Measurements from ENCODE around the gene SPATA20.

SPATA20 gene

GRCh38 chr17:50589095-50589705 lies 42.2 kb downstream of the SPATA20 start:
- Histone ChIP-seq H3K4me1 (ENCODE audit: low read length) (no peaks in the 10 kb centered on the region), H3K36me3 (replicated peaks; ENCODE audit: low read depth, low read length) (no peaks in the 10 kb centered on the region), H4K20me1 (ENCODE audit: insufficient read depth, low read length) (no peaks in the 10 kb centered on the region), H2AFZ (ENCODE audit: low read depth, low read length) (no peak overlapping the region), H3K27me3 (ENCODE audit: low read depth, low read length) (peaks cover 27% of the 10 kb centered on the region), H3K9me3 (ENCODE audit: insufficient read depth, low read length) (no peaks in the 10 kb centered on the region), H3K4me2 (ENCODE audit: low read length) (no peak overlapping the region), H3K27ac (ENCODE audit: low read length) (no peak overlapping the region), H3K79me2 (ENCODE audit: low read length) (no peaks in the 10 kb centered on the region), H3K4me3 (ENCODE audit: low read length) (no peak overlapping the region), H3K9ac (ENCODE audit: low read length) (no peak overlapping the region)
- no peak for TF ChIP-seq EZH2phosphoT487 (IDR thresholded peaks at IDR 0.05; ENCODE audit: low read depth)
- TF ChIP-seq, protein P1, sequence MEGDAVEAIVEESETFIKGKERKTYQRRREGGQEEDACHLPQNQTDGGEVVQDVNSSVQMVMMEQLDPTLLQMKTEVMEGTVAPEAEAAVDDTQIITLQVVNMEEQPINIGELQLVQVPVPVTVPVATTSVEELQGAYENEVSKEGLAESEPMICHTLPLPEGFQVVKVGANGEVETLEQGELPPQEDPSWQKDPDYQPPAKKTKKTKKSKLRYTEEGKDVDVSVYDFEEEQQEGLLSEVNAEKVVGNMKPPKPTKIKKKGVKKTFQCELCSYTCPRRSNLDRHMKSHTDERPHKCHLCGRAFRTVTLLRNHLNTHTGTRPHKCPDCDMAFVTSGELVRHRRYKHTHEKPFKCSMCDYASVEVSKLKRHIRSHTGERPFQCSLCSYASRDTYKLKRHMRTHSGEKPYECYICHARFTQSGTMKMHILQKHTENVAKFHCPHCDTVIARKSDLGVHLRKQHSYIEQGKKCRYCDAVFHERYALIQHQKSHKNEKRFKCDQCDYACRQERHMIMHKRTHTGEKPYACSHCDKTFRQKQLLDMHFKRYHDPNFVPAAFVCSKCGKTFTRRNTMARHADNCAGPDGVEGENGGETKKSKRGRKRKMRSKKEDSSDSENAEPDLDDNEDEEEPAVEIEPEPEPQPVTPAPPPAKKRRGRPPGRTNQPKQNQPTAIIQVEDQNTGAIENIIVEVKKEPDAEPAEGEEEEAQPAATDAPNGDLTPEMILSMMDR (IDR thresholded peaks at IDR 0.05; ENCODE audit: low read depth, low read length), result no peak

- no peaks in the 10 kb centered on the region for H3K36me3 ChIP-seq (replicated peaks; ENCODE audit: low read depth, low read length)
- no peak overlapping the region for H3K4me2 ChIP-seq (ENCODE audit: low read length)
- no peak overlapping the region for H3K27ac ChIP-seq (ENCODE audit: low read length)
- peaks cover 15% of the 10 kb centered on the region for H3K27me3 ChIP-seq (ENCODE audit: low read depth, low read length)
- H3K4me3 ChIP-seq (ENCODE audit: low read length), result no peak overlapping the region
- no peaks in the 10 kb centered on the region for H3K4me1 ChIP-seq (ENCODE audit: low read length)
- no peak overlapping the region for H3K9ac ChIP-seq (ENCODE audit: low read length)
- H4K20me1 ChIP-seq (ENCODE audit: insufficient read depth, low read length), result no peaks in the 10 kb centered on the region
- H3K79me2 ChIP-seq (ENCODE audit: low read length), result no peaks in the 10 kb centered on the region
- H2AFZ ChIP-seq (ENCODE audit: low read depth, low read length), result no peak overlapping the region
- TF ChIP-seq, protein P1 (IDR thresholded peaks at IDR 0.05; ENCODE audit: low read depth, low read length), result no peak
- no peak for TF ChIP-seq EZH2phosphoT487 (IDR thresholded peaks at IDR 0.05; ENCODE audit: low read depth)
- no peaks in the 10 kb centered on the region for H3K9me3 ChIP-seq (ENCODE audit: insufficient read depth, low read length)
Measured at GRCh38 chr17:50590946-50591737, 44.2 kb downstream of the SPATA20 start.

DNA sequence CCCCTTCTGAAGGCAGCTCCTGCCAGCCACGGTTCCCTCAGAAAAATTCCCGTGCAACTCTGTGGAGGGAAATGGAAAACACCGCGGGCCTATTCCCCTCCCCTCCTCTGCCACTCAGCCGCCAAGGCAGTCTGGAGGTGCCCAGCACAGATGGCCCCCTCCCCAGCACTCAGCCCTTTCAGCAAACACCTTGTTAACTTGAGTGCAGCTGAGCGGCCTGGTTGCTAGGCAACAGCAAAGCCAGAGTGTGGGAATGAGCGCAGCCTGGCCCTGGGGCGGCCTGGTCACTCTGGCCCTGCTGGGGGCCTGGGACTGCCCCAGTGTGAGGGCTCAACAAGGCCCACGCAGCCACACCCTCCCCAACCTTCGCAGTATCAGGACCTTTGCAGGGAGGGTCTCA lies 46.3 kb downstream of the SPATA20 start:
- TF ChIP-seq, protein P1 (IDR thresholded peaks at IDR 0.05; ENCODE audit: low read depth, low read length), result no peak
- TF ChIP-seq EZH2phosphoT487 (IDR thresholded peaks at IDR 0.05; ENCODE audit: low read depth), result no peak
- H3K36me3 ChIP-seq (replicated peaks; ENCODE audit: low read depth, low read length), result no peaks in the 10 kb centered on the region
- H3K9ac ChIP-seq (ENCODE audit: low read length), result no peak overlapping the region
- H3K4me3 ChIP-seq (ENCODE audit: low read length), result no peak overlapping the region
- 0 out of 2 replicates have a peak, but pooled peaks cover 7% of the 10 kb centered on the region for H3K27me3 ChIP-seq (ENCODE audit: low read depth, low read length)
- no peaks in the 10 kb centered on the region for H3K79me2 ChIP-seq (ENCODE audit: low read length)
- no peaks in the 10 kb centered on the region for H4K20me1 ChIP-seq (ENCODE audit: insufficient read depth, low read length)
- no peak overlapping the region for H2AFZ ChIP-seq (ENCODE audit: low read depth, low read length)
- peaks cover under 1% of the 10 kb centered on the region for H3K4me1 ChIP-seq (ENCODE audit: low read length)
- no peak overlapping the region for H3K27ac ChIP-seq (ENCODE audit: low read length)
- no peak overlapping the region for H3K4me2 ChIP-seq (ENCODE audit: low read length)
- no peaks in the 10 kb centered on the region for H3K9me3 ChIP-seq (ENCODE audit: insufficient read depth, low read length)

- H3K4me3 ChIP-seq (ENCODE audit: low read length), result no peak overlapping the region
- no peaks in the 10 kb centered on the region for H3K79me2 ChIP-seq (ENCODE audit: low read length)
- H2AFZ ChIP-seq (ENCODE audit: low read depth, low read length), result no peak overlapping the region
- H3K4me1 ChIP-seq (ENCODE audit: low read length), result peaks cover 4% of the 10 kb centered on the region
- H4K20me1 ChIP-seq (ENCODE audit: insufficient read depth, low read length), result no peaks in the 10 kb centered on the region
- TF ChIP-seq EZH2phosphoT487 (IDR thresholded peaks at IDR 0.05; ENCODE audit: low read depth), result no peak
- TF ChIP-seq, protein P1 (IDR thresholded peaks at IDR 0.05; ENCODE audit: low read depth, low read length), result no peak
- H3K36me3 ChIP-seq (replicated peaks; ENCODE audit: low read depth, low read length), result no peaks in the 10 kb centered on the region
- H3K9me3 ChIP-seq (ENCODE audit: insufficient read depth, low read length), result no peaks in the 10 kb centered on the region
- 0 out of 2 replicates have a peak, but pooled peaks cover 11% of the 10 kb centered on the region for H3K27me3 ChIP-seq (ENCODE audit: low read depth, low read length)
- no peak overlapping the region for H3K9ac ChIP-seq (ENCODE audit: low read length)
- no peak overlapping the region for H3K4me2 ChIP-seq (ENCODE audit: low read length)
- H3K27ac ChIP-seq (ENCODE audit: low read length), result no peak overlapping the region
Measured at GRCh38 chr17:50594128-50594823, 47.3 kb downstream of the SPATA20 start.

Data from OCI-LY3 (cell line).